Breast epithelium (tissue), 4 donors: Measurements from ENCODE around the gene LSAMP. TPM values are rescaled to one million over a fixed set of nuclear protein-coding genes. Genes with fewer than 3 reads are reported as not detected.

Source experiments
- DNase-seq, 2 donors: peaks; one replicate each; pipeline ENCODE4 v3.0.0-alpha.2; 2019; ENCODE audit warnings: low spot score in 2 of 2
- H3K27ac ChIP-seq, 2 donors: fragments of 200-600 bp; sonication (generic) in 1 of 2; one replicate each; pipeline ENCODE4 v1.5.1; 2016 to 2019; ENCODE audit warnings: mild to moderate bottlenecking in 1 of 2
- H3K27me3 ChIP-seq, 2 donors: fragments of 200-600 bp; sonication (generic) in 1 of 2; one replicate each; pipeline versions ENCODE4 v1.5.1 to v1.6.0; 2017 to 2019; ENCODE audit warnings: control low read depth in 1 of 2, mild to moderate bottlenecking in 1 of 2
- H3K36me3 ChIP-seq: fragments of 200-600 bp; one replicate; pipeline ENCODE4 v1.5.1; 2019
- H3K4me1 ChIP-seq, 2 donors: fragments of 200-600 bp; sonication (generic); one replicate each; pipeline ENCODE4 v1.5.1; 2016 to 2019; ENCODE audit warnings: control low read depth in 1 of 2
- H3K4me3 ChIP-seq, 3 donors: fragments of 200-600 bp; sonication (generic); 1 replicate in 2 of 3; 2 replicates in 1 of 3; pipeline ENCODE4 v1.5.1; 2016 to 2019; ENCODE audit warnings: mild to moderate bottlenecking in 3 of 3, moderate library complexity in 2 of 3
- H3K9me3 ChIP-seq, 2 donors: fragments of 200-600 bp; sonication (generic) in 1 of 2; one replicate each; pipeline ENCODE4 v1.5.1; 2016 to 2019; ENCODE audit warnings: control low read depth in 1 of 2
- CTCF ChIP-seq, 3 donors: fragments of 450-650 bp; IDR thresholded peaks; one replicate each; pipeline ENCODE4 v1.5.1; 2016 to 2017; ENCODE audit warnings: antibody characterized with exemption in 3 of 3, mild to moderate bottlenecking in 3 of 3, moderate library complexity in 3 of 3
- POLR2A ChIP-seq: fragments of 450-650 bp; IDR thresholded peaks from one replicate; pipeline ENCODE4 v1.6.1; 2016; ENCODE audit warnings: antibody characterized with exemption, mild to moderate bottlenecking, moderate library complexity
- POLR2AphosphoS5 ChIP-seq, 3 donors: sonication (generic); formaldehyde crosslinking; IDR thresholded peaks; one replicate each; pipeline ENCODE4 v1.6.1; 2017; ENCODE audit warnings: antibody characterized with exemption in 3 of 3
- intact Hi-C: fragments of 100-400 bp; cut with DNase I; formaldehyde crosslinking; loops from one replicate; pipeline ENCODE4 v1.15.1; 2023; ENCODE audit warnings: low total_unique reads
- total RNA-seq, 3 donors: library from RNA; depleted of rRNA; stranded (reverse); fragments of >200 nt; gene quantifications; one replicate each; pipeline ENCODE4 v1.1.0, GENCODE V29; 2016

LSAMP gene
- total RNA-seq, 3 donors from 2014 or later: 1.6 to 3.8 (median 3.5) TPM

DNA sequence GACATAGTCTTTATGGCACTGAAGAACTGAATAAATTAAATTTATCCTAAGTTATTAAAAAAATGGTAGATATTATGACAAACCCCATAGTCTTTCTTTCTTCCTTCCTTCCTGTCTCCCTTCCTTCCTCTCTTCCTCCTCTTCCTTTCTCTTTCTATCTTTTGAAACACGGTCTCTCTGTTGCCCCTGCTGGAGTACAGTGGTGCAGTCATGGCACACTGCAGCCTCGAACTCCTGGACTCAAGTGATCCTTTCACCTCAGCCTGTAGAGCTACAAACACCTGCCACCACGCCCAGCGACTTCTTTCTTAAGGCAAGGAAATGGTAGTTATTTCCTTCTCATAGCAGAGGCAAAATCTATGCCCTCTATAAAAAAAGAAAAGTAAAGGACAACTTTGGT lies 467.4 kb downstream of the LSAMP start:
- Histone ChIP-seq H3K4me3 (no peak overlapping the region), H3K27ac (no peak overlapping the region), H3K27me3 (no peaks in the 10 kb centered on the region), H3K4me1 (no peaks in the 10 kb centered on the region), H3K9me3 (no peaks in the 10 kb centered on the region), H3K36me3 (no peaks in the 10 kb centered on the region)
- no peak for DNase-seq
- TF ChIP-seq POLR2A: no peak
- TF ChIP-seq CTCF (IDR thresholded peaks at IDR 0.05): no peak
- TF ChIP-seq POLR2AphosphoS5 (IDR thresholded peaks at IDR 0.05): no peak
- intact Hi-C loops: no loop called here

- intact Hi-C loops: no loop called here
- TF ChIP-seq POLR2A: no peak
- TF ChIP-seq POLR2AphosphoS5 (IDR thresholded peaks at IDR 0.05): no peak
- TF ChIP-seq CTCF (IDR thresholded peaks at IDR 0.05): no peak
- Histone ChIP-seq H3K27ac (no peak overlapping the region), H3K36me3 (no peaks in the 10 kb centered on the region), H3K27me3 (no peaks in the 10 kb centered on the region), H3K4me1 (no peaks in the 10 kb centered on the region), H3K4me3 (no peak overlapping the region), H3K9me3 (no peaks in the 10 kb centered on the region)
- no peak for DNase-seq
Observed at GRCh38 chr3:115975796-115976195, 469.5 kb downstream of the LSAMP start.

- Histone ChIP-seq H3K9me3 (no peaks in the 10 kb centered on the region), H3K27me3 (no peaks in the 10 kb centered on the region), H3K4me1 (no peaks in the 10 kb centered on the region), H3K27ac (no peak overlapping the region), H3K36me3 (no peaks in the 10 kb centered on the region), H3K4me3 (no peak overlapping the region)
- intact Hi-C loops: no loop called here
- TF ChIP-seq POLR2A (no peak), POLR2AphosphoS5 (IDR thresholded peaks at IDR 0.05) (no peak), CTCF (IDR thresholded peaks at IDR 0.05) (no peak)
- DNase-seq: no peak
Observed at GRCh38 chr3:115975353-115975752, 469.9 kb downstream of the LSAMP start.

DNA sequence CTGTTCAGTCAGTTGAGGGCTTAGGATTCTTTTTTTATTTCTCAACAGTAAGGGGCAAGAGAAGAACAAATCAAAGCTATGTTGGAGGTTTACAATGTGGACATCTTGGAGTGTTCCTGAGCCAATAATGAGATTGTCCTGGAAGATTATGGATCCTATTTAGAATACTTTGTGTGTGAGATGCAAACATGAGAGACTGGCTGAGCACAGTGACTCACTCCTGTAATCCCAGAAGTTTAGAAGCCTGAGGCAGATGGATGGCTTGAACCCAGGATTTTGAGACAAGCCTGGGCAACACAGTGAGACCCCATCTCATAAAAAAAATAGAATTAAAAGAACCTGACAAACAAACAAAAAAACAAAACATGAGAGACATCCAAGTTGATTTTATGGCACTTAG lies 470.3 kb downstream of the LSAMP start:
- H3K9me3 ChIP-seq: no peaks in the 10 kb centered on the region
- H3K4me1 ChIP-seq: no peaks in the 10 kb centered on the region
- H3K27ac ChIP-seq: no peak overlapping the region
- H3K36me3 ChIP-seq: no peaks in the 10 kb centered on the region
- TF ChIP-seq CTCF (IDR thresholded peaks at IDR 0.05) (no peak), POLR2AphosphoS5 (IDR thresholded peaks at IDR 0.05) (no peak), POLR2A (no peak)
- no peaks in the 10 kb centered on the region for H3K27me3 ChIP-seq
- DNase-seq: no peak
- intact Hi-C loops: no loop called here
- H3K4me3 ChIP-seq: no peak overlapping the region

GRCh38 chr3:115968871-115969270 lies 476.4 kb downstream of the LSAMP start:
- no peaks in the 10 kb centered on the region for H3K9me3 ChIP-seq
- no peak overlapping the region for H3K4me3 ChIP-seq
- no peaks in the 10 kb centered on the region for H3K27me3 ChIP-seq
- no peak for DNase-seq
- no peak overlapping the region for H3K27ac ChIP-seq
- H3K36me3 ChIP-seq: no peaks in the 10 kb centered on the region
- intact Hi-C loops: no loop called here
- H3K4me1 ChIP-seq: no peaks in the 10 kb centered on the region
- TF ChIP-seq CTCF (IDR thresholded peaks at IDR 0.05): no peak
- no peak for TF ChIP-seq POLR2AphosphoS5 (IDR thresholded peaks at IDR 0.05)
- TF ChIP-seq POLR2A: no peak
